HG02642 (cell line): ENCODE measurements around the gene OBSCN.

Source experiments
- ATAC-seq: cut with Tn5 transposase; IDR thresholded peaks from one replicate; pipeline ENCODE4 v1.9.1; 2021; ENCODE audit warnings: mild to moderate bottlenecking; ENCODE audit not compliant: unreplicated experiment, poor library complexity

The OBSCN gene

GRCh38 chr1:228420968-228421826 is 213.4 kb downstream of the OBSCN start:
- ATAC-seq = no peak

DNA sequence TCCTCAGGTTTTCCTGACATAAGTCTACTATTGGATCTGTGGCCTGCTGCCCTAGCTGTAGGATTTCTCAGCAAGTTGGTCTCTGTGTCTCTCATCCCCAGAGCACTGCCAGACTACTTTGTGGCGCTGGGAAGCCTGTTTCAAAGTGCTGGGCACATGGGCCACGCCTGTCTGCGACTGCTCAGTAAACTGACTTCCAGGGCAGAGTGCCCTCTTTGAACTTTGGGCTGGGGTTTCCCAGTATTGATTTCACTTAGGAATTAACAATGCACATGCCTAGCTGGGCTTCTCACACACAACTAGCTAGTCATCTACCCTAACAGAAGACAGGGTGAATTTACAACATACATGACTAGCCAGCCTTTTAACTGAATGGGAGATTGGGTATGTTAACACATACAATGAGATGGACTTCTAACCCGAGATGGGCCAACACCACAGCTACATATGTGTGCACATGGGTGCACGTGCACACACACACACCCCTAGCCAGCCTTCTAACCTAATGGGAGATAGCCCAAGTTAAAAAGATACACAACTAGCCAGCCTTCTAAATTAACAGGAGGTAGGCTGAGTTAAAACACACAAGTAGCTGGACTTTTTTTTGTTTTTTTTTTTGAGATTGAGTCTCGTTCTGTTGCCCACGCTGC is 215.7 kb downstream of the OBSCN start:
- no peak for ATAC-seq

GRCh38 chr1:228424685-228425660 is 217.1 kb downstream of the OBSCN start:
- no peak for ATAC-seq

DNA sequence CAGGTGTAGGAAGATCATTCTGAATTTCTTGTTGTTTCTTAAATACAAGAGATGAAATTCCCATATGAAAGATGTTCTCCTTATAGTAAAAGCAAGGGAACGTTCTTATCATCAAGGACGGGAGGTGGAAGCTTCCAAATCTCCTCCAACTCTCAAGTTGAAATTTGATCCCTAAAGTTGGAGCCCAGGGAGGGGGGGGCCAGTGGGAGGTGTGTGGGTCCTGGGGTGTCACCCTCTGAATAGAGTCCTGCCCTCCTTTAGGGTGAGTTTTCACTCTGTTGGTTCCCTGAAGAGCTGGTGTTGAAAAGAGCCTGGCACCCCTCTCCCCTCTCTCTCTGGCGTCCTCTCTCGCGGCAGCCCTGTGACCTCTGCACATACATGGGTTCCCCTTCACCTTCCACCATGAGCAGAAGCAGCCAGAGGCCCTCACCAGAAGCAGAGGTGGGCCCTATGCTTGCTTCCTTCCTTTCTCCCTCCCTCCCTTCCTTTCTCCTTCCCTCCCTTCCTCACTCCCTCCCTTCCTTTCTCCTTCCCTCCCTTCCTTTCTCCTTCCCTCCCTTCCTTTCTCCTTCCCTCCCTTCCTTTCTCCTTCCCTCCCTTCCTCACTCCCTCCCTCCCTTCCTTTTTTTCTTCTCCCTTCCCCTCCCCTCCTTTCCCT is 218.8 kb downstream of the OBSCN start:
- ATAC-seq = no peak

DNA sequence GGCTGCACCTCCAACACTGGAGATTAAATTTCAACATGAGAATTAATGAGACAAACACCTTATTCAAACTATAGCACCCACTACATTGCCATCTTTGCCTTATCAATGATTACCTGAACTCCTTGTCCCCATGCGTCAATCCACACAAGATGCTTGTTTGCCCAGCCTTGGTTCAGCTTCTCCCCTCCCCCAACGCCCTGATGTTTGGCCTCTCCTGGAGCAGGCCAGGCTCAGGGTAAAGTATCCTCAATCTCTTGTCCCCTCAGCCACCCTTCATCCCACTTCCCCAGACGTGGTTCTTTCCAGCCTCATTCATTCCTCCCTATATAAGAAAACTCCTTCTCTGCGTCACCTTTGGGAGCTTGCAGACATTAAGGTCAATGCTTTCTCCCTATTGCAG is 220.6 kb downstream of the OBSCN start:
- no peak for ATAC-seq
